AG10803 (cell line): ENCODE data around the gene WNK3.

Source experiments
- DNase-seq: peaks from one replicate; pipeline ENCODE4 v3.0.0; 2010; ENCODE audit warnings: low read depth
- H3K4me3 ChIP-seq: 2 replicates; pipeline ENCODE4 v1.5.1; 2011; ENCODE audit warnings: mild to moderate bottlenecking, low read length, control low read depth
- TF ChIP-seq, protein P1 (sequence below): conservative IDR thresholded peaks from 2 replicates; pipeline ENCODE4 v1.5.1; 2011; ENCODE audit warnings: mild to moderate bottlenecking, low read length, control low read depth, inconsistent platforms

The WNK3 gene

DNA sequence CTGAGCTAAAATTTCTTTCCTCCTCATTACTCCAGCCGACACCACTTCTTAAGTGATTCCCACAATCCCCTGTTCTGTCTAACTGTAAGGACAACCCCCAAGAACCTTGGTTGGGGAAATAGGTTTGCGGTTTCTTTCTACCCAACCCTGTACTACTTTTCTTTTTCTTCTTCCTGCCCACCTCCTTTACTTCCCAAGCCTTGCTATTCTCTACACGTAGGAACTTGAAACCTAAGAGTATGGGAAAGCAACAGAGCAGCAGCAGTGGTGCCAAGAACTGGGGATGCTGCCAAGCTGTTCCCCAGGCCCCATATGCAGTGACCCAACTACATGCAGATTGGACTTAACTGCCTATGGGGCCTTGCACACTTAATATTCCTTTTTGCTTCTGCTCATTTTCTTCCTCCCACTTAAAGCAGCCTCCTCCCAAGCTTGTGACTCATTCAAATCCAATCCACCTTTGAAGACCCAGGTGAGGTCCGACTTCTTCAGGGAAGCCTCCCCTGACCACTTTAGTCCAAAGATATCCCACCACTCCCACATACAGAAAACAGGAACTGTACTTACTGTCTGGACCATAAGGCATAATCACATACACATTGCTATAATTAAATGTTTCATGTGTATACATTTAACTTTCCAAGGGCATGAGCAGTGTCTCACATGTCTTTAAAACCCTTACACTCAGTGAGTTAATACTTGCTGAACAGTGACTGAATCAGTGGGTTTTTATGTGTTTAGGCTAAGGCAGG lies 176.5 kb downstream of the WNK3 start:
- TF ChIP-seq, protein P1, sequence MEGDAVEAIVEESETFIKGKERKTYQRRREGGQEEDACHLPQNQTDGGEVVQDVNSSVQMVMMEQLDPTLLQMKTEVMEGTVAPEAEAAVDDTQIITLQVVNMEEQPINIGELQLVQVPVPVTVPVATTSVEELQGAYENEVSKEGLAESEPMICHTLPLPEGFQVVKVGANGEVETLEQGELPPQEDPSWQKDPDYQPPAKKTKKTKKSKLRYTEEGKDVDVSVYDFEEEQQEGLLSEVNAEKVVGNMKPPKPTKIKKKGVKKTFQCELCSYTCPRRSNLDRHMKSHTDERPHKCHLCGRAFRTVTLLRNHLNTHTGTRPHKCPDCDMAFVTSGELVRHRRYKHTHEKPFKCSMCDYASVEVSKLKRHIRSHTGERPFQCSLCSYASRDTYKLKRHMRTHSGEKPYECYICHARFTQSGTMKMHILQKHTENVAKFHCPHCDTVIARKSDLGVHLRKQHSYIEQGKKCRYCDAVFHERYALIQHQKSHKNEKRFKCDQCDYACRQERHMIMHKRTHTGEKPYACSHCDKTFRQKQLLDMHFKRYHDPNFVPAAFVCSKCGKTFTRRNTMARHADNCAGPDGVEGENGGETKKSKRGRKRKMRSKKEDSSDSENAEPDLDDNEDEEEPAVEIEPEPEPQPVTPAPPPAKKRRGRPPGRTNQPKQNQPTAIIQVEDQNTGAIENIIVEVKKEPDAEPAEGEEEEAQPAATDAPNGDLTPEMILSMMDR, result no peak
- peak; percentile 9 for DNase-seq
- peak overlapping the region; percentile 65 for H3K4me3 ChIP-seq

DNA sequence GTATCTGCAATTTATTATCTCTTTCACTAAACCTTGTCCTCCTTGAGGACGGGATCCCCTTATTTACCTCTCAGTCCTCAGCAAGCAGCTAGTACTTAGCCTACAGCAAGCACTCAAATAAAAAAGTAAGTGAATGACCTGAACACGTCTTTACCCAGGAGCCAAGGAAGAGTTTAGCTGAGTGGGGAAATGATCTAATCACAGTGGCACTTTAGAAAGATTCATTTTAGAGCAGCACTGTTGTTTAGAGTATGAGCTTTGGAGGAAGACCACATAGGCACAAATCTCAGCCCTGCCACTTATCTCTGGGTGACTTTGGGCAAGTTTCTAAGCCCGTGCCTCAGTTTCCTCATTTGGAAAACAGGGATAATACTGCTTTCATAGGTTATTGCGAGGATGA lies 177.4 kb downstream of the WNK3 start:
- peak; percentile 21 for DNase-seq
- H3K4me3 ChIP-seq, result peak overlapping the region; percentile 65
- TF ChIP-seq, protein P1, result no peak

DNA sequence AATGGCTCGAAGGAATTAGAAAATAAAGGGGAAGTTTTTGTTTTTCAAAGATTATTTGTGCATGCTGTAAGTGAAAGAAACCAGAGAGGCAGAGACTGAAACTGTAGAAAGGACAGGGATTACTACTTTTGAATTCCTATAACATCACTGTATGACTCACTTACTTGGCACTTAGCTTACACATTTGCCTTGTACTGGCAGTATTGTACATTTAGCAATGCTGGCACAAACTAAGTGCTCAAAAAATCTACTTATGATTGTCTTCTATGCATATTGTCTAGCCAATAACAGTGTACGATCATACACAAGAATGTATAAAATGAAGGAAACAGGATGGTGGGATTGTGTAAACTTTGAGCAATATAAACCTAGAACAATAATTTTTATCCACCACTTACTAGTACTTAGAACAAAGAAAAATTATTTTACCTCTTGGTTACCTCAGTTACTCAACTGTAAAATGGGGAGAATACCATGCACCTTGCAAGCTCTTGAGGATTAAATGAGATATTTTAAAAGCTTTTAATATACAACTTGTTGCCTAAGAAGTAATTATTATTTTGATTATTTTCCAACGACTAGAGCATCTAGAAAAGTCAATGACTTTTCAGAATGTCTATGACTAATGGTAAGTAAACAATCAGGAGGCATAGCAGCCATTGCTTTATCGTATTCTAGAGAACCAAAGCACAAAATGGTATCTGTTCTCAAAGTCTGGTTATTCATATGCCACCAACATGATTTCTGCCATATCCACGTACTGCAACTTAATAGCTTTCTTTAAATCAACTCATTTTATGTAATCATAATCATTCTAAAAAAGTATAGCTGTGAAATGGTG lies 179.5 kb downstream of the WNK3 start:
- H3K4me3 ChIP-seq, result no peak overlapping the region
- DNase-seq, result peak; percentile 75
- TF ChIP-seq, protein P1, result no peak

DNA sequence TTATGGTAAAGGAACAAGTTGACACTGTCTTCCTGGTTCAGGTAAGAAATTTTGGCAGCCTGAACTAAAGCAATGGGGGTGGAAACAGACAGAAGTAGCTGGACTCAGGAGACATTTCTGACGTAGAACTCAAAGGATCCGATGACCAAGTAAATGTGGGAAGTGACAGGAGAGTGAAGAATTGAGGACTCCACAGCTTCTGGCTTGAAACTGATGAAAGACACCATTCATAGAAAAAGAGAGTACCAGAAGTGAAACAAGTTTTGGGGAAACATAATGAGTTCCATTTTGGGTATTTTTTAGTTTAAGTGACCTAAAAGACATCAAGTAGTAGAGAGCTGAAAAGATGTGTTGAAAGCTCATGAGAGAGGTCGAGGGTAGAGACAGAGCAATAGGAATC lies 180.5 kb downstream of the WNK3 start:
- no peak overlapping the region for H3K4me3 ChIP-seq
- no peak for DNase-seq
- TF ChIP-seq, protein P1, result no peak

DNA sequence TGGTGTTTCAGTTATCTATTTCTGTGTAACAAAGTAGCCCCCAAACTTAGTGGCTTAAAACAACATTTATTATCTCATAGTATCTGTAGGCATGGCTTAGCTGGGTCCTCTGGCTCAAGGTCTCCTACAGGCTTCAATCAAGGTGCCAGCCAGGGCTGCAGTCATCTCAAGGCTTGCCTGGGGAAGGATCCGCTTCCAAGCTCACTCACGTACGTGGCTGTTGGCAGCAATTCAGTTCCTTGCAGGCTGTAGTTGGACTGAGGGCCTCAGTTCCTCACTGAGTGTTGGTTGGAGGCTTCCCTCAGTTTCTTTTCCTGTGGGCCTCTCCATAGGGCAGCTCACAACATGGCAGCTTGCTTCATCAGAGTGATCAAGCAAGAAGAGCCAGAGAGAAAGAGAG lies 184.1 kb downstream of the WNK3 start:
- H3K4me3 ChIP-seq, result no peak overlapping the region
- DNase-seq, result no peak
- TF ChIP-seq, protein P1, result no peak

DNA sequence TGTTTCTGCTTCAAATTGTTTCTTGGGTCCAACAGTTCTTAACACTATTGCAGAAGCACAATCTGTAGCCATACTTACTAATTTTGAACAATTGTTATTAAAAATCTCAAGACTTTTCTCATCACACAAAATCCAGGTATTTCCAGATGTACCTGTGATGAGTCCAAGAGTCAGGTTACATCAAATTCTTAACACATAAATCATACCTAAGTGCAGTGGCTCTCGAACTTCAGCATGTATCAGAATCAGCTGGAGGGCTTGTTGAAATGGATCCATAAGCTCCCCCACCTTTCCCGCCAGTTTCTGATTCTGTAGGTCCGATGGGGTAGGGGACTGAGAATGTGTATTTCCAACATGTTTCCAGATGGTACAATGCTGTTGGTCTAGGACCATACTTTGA lies 185.4 kb downstream of the WNK3 start:
- TF ChIP-seq, protein P1, result no peak
- no peak for DNase-seq
- H3K4me3 ChIP-seq, result no peak overlapping the region
